GM12891 (cell line): ENCODE data around the gene RIMBP2.

Experiments
- PAX5 ChIP-seq: IDR thresholded peaks from 2 replicates; pipeline ENCODE4 v1.6.1; 2011; ENCODE audit warnings: low read length, moderate library complexity, mild to moderate bottlenecking; ENCODE audit not compliant: insufficient read depth, severe bottlenecking
- POLR2A ChIP-seq: IDR thresholded peaks from 2 replicates; pipeline ENCODE4 v1.6.1; 2011; ENCODE audit warnings: low read depth, low read length, control low read depth
- POLR2AphosphoS5 ChIP-seq: IDR thresholded peaks from 2 replicates; pipeline ENCODE4 v1.6.1; 2011; ENCODE audit warnings: low read depth, low read length, control low read depth
- POU2F2 ChIP-seq: IDR thresholded peaks from 2 replicates; pipeline ENCODE4 v1.6.1; 2011; ENCODE audit warnings: low read depth, mild to moderate bottlenecking, control low read depth, low read length, moderate library complexity
- SPI1 ChIP-seq: IDR thresholded peaks from 2 replicates; pipeline ENCODE4 v1.6.1; 2011; ENCODE audit warnings: low read depth, low read length, control low read depth
- TAF1 ChIP-seq: IDR thresholded peaks from 2 replicates; pipeline ENCODE4 v1.6.1; 2011; ENCODE audit warnings: low read depth, low read length, control low read depth

DNA sequence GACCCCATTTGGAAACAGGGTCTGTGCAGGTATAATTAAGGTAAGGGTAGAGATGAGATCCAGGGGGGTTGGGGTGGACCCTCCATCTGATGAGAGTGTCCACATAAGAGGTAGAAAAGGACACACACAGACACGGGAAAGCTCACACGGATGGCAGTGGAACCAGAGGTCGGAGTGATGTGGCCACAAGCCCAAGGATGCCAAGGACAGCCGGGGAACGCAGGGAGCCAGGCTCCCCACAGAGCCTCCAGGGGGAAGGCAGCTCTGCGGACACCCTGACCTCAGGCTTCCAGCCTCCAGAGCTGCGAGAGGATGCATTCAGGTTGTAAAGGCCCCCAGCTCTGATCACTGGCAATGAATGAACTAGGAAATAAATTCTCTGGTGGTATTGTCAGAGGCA is 33.0 kb downstream of the RIMBP2 start:
- no peak for TF ChIP-seq POLR2AphosphoS5
- no peak for TF ChIP-seq POLR2A
- TF ChIP-seq TAF1: no peak
- TF ChIP-seq POU2F2: no peak
- no peak for TF ChIP-seq SPI1
- TF ChIP-seq PAX5: no peak
